Activated T-helper 1 cell treated with anti-CD3 and anti-CD28 coated beads, Interleukin-2, amount 50 U/mL, for 16 hours (primary cell): ENCODE measurements around the gene SSBP4.
A peak's percentile ranks its signal among the peaks of the same experiment; 100 is the strongest.
"Not testable (repeated sequence)": the region's sequence is repeated elsewhere in the genome, so short reads cannot be mapped to it uniquely, and the experiment has no call there.

Source experiments
- DNase-seq, 2 donors: peaks; one replicate each; pipeline ENCODE4 v3.0.0-alpha.2; 2020; ENCODE audit warnings: low read depth in 1 of 2, low spot score in 1 of 2

SSBP4 gene

DNA sequence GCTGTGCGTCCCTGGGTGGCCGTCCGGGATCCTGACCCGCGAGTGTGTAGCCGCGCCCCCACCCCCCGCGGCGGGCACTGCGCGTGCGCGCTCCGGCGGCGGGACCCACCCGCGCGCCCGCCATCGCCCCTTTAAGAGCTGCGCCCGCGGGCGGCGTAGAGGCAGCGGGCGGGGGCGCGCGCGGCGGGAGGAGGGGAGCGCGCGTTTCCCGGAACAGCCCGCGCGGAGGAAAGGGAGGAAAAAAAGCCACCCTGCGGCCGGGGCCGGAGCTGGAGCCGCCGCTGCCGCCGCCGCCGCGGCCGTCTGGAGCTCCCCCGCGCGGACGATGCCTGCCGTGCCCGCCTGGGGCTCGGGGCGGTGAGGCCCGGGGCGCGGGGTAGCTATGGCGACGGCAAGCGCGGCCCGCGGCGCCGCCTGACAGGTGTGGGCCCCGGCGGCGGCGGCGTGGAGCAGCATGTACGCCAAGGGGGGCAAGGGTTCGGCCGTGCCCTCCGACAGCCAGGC is at the start of gene SSBP4:
Gene SSBP4 (plus strand): TSS at position 204 of the 504 bp plus-strand sequence. CDS start 251 bp downstream, at position 455.
- DNase-seq = peak; percentile 32 to 63

DNA sequence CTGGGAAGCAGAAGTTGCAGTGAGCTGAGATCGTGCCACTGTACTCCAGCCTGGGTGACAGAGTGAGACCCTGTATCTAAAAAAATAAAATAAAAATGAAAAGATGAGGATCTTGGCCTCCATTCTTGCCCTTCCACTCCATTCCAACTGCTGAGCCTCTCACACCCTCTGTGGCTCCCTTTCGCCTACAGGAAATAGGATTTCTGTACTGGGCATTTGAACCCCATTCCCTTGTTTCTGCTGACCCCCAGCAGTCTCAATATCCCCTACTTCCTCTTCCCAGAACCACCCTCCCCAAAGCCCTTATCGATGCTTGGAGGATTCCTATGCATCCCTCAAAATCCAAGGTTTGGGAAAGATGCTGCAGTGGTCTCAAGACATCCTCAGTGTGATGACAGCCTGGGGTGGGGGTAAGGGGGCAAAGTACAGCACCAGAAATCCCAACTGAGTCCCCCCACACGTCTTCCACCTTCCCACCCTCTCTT is 45.7 kb upstream of the SSBP4 start:
- DNase-seq = no peak

DNA sequence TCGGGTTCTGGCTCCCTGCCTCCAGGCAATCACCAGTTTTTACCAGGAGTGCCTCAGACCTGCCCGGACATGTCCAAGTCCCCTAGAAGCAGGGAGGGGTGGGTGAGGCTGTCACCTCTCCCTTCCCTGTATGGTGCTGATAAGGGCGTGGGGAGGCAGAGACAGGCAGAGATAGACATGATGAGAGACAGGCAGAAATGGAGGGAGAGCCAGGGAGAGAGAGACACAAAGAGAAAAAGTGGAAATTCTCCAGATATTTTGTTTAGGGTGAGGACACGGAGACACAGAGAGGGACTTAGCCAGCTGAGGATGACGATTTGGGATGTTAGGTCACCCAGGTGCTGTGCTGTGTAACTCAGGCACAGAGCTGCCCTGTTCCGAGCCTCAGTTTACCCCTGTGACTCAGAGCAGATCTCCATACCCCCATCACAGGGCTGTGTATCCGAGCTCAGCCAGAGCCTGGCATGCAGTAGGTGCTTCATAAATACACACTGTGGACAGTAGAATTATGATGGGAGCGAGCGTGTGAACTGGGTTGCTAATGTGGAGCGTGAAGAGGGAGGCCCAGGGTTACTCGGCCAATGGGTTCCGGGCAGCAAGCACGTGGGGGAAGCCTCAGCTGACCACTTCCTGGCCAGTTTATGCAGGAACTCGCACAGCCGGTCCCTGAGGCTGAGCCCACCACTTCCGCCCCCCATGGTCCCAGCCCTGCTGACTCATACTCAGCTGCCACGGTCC is 45.1 kb upstream of the SSBP4 start:
- peak in 1 of 2 donors; percentile 5 for DNase-seq

DNA sequence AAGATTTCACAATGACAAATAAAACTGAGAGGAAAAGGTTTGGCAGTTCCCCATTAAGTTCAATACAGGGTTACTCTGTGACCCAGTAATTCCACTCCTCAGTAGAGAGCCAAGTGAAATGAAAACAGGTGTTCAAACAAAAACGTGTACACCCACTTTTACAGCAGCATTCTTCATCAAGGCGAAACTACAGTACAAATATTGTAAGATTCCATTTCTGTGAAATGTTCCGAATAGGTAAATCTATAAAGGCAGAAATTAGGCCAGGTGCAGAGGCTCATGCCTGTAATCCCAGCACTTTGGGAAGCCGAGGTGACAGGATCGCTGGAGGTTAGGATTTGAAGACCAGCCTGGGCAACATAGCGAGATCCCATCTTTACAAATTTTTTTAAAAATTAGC is 42.2 kb upstream of the SSBP4 start:
- no peak for DNase-seq

DNA sequence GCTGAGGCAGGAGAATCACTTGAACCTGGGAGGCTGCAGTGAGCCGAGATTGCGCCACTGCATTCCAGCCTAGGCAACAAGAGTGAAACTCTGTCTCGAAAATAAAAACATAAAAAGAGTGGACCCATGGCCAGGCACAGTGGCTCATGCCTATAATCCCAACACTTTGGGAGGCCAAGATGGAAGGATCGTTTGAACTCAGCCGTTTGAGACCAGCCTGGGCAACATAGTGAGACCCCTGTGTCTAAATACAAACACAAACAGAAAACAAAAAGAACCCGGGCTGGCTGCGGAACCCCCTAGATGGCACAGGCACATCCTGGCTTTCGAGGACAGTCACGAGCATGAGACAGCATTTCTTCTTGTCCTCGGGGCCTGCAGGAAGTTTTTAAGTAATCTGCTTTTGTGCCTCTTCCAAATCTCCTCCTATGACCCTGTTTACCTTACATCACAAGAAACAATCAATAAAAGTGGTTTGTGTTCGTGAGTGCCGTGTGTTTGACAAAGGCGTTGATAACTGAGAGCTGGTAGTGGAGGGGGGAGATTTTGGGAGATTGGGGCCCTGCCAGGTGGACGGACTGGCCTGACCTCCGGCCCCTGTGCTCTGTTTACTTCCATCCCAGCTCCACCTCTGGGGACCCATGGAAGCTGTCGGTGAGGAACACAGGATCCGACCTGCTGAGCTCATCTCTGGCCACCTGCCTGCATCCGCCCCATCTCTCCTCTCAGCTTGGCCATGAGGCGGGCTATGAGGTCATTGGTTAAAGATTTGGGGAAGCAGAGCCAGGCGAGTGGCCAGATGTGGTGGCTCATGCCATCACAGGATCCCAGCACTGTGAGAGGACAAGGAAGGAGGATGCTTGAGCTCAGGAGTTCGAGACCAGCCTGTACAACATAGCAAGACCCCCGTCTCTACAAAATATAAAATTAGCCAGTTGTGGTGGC is 39.1 kb upstream of the SSBP4 start:
- no peak for DNase-seq

DNA sequence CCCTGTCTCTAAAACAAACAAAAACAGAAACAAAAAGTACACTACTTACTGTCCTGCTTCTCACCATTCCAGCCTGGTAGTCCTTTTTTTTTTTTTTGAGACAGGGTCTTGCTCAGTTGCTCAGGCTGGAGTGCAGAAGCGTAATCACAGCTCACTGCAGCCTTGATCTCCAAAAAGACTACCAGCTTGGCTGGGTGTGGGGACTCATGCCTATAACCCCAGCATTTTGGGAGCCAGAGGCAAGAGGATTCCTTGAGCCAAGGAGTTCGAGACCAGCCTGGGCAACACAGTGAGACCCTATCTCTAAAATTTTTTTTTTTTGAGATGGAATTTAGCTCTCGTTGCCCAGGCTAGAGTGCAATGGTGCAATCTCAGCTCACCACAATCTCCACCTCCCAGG is 38.4 kb upstream of the SSBP4 start:
- DNase-seq = no peak

DNA sequence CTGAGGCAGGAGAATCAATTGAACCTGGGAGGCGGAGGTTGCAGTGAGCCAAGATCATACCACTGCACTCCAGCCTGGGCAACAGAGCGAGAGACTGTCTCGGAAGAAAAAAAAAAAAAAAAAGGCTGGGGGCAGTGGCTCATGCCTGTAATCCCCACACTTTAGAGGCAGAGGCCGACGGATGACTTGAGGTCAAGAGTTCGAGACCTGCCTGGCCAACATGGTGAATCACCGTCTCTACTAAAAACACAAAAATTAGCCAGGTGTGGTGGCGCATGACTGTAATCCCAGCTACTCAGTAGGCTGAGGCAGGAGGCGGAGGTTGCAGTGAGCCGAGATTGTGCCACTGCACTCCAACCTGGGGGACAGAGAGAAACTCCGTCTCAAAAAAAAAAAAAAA is 35.6 kb upstream of the SSBP4 start:
- not testable (repeated sequence) for DNase-seq

DNA sequence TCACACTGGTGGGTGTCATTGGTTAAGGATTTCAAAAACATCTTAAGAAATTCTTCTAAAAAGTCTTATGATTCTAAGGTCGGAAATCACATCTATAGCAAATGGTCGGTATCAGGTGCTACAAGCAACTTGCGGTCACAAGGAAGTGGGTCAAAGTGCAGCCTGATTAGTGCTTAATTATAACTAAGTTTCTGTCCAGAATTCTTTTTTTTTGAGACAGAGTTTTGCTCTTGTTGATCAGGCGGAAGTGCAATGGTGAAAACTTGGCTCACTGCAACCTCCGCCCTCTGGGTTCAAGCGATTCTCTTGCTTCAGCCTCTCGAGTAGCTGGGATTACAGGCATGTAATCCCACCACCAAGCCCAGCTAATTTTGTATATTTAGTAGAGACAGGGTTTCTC is 34.4 kb upstream of the SSBP4 start:
- no peak for DNase-seq

DNA sequence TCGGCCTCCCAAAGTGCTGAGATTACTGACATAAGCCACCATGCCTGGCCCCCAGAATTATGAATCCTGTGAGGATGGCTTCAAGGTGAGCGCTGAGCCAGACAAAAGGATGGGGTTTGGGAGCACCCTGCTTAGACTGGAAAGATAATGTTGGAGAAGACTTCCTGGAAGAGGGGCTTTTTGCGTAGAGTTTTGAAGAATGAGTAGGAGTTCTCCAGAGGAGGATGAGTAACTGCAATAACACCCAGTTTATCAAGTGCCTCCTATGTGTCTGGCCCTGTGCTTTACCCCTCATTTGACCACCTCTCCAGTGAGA is 33.9 kb upstream of the SSBP4 start:
- DNase-seq = no peak

DNA sequence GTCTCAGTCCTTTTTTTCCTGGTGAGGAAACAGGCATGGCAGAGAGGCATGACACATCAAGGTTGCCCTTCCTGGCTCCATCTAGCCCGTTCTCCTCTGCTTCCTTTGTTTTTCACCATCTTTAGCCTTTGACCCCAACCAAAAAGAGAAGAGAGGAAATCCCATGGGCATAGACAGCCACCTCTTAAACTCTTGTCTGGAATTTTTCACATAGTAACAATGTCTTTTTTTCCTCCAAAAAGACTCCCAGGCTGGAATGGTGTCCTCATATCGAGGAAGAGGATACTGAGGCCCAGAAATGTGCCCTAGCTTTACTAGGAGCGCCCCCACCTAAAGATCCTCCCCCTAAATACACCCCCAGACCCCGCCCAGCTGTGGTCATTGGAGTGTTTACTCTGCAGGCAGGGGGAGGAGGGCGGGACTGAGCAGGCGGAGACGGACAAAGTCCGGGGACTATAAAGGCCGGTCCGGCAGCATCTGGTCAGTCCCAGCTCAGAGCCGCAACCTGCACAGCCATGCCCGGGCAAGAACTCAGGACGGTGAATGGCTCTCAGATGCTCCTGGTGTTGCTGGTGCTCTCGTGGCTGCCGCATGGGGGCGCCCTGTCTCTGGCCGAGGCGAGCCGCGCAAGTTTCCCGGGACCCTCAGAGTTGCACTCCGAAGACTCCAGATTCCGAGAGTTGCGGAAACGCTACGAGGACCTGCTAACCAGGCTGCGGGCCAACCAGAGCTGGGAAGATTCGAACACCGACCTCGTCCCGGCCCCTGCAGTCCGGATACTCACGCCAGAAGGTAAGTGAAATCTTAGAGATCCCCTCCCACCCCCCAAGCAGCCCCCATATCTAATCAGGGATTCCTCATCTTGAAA is 33.3 kb upstream of the SSBP4 start, which contains the start of gene GDF15:
Gene GDF15 (plus strand): TSS at position 484 of the 868 bp plus-strand sequence. CDS start 32 bp downstream, at position 516.
- no peak for DNase-seq

DNA sequence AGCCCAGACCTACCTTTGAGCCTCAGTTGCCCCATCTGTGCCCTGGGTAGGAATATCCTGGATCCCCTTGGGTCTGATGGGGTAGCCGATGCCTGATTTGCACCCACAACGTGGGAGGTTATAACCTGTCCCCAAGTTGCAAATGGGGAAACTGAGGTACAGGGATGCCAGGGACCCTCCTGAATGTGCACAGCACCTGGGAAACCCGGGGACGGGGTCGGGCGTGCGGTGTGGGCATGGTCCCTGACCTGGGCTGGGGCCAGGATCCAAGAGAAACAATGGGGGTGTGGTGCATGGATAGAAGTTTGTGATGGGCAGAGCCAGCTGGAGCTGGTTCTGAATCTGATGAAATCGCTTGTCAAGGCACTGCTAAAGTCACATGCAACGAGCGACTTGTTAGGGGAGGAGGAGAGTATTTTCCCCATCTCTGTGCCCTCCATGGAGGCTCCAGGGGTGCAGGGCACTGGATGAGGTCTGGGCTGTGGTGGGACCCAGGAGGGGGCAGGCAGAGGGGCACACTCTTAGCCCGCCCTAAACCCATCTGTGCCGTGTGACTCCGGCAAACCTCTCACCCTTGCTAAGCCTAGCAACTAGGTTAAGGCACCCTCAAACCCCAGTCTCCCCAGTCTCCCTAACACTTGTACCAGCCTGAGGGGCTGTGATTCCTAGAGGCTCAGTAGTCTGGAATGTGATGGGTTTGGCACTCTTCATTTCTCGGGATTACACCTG is 32.5 kb upstream of the SSBP4 start:
- DNase-seq = no peak

DNA sequence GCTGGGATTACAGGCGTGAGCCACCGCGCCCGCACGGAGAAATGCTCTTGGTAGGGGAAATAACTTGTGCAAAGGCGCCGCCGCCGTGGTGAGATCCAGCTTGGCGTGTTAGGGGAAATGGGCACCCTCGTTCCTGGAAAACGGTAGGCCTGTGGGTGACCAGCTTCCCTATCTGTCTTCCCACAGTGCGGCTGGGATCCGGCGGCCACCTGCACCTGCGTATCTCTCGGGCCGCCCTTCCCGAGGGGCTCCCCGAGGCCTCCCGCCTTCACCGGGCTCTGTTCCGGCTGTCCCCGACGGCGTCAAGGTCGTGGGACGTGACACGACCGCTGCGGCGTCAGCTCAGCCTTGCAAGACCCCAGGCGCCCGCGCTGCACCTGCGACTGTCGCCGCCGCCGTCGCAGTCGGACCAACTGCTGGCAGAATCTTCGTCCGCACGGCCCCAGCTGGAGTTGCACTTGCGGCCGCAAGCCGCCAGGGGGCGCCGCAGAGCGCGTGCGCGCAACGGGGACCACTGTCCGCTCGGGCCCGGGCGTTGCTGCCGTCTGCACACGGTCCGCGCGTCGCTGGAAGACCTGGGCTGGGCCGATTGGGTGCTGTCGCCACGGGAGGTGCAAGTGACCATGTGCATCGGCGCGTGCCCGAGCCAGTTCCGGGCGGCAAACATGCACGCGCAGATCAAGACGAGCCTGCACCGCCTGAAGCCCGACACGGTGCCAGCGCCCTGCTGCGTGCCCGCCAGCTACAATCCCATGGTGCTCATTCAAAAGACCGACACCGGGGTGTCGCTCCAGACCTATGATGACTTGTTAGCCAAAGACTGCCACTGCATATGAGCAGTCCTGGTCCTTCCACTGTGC is 30.9 kb upstream of the SSBP4 start:
- peak; percentile 59 to 71 for DNase-seq

DNA sequence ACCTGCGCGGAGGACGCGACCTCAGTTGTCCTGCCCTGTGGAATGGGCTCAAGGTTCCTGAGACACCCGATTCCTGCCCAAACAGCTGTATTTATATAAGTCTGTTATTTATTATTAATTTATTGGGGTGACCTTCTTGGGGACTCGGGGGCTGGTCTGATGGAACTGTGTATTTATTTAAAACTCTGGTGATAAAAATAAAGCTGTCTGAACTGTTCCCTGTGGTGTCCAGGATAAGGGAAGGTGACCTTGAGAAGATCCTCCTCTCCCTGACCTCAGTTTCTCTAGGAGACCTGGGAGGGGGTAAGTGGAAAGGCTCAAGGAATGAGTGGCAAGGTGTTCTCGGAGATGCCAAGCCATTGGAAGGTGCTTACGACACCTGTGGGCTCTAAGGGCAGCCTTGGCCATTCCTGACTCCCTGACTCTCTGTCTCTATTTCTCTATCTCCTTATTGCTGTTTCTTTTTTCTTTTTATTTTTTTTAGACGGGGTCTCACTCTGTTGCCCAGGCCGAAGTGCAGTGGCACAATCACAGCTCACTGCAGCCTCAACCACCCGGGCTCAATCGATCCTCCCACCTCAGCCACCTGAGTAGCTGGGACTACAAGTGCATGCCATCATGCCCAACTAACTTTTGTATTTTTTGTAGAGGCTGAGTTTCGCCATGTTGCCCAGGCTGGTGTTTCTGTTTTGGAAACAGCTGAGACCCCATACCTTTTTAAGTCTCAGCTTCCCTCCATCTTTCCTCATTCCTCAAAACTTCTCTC is 30.1 kb upstream of the SSBP4 start:
- no peak for DNase-seq

DNA sequence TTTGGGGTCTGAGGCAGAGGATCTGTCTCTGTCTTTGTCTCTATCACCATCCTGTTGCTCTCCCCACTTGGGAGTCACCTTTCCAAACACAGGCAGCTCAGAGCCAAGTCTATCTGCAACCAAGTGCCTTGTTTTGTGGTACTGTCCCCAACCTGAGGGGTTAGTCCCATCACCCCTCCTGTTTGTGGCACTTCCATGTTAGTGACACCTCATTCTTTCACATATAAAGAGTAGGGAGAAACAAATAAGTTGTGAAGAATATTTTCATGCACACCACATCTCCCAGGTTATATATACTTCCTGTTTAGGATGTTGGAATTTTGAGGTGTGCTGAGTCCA is 29.5 kb upstream of the SSBP4 start:
- no peak for DNase-seq

DNA sequence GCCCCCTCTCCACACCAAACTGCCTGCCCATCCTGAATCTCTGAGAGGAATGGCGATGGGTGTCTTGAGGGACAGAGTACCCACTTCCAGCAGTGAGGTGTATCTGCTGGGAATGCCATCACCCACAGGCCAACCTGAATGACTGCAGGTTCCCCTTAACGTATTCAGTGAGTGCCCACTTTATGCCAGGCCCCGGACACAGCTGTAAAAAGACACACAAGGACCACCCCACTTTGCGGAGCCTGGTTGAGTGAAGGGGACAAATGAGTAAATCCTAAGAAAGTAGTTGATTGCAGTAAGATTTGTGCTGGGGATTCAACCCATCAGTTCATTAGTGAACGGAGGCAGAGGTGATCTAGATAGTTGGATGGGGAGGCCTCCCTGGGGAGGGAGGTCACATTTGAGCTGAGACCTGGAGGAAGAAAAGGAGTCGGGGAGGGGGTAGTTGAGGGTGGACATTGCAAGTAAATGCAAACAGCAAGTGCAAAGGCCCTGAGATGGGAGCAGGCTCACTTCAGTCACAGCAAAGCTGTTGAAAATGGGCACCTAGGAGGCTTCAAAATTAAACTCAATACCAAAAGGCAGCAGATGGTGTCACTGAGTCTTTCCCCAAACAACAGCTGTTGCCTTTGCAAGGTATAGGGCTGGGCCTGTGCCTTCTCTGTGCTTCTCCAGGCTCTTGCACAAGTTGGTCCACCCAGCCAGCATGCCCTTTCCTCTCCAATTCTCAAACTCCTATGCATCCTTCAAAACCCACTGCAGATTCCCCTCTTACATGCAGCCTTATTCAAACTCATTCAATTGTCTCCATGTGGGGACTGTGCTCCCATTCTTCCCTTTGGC is 28.9 kb upstream of the SSBP4 start:
- no peak for DNase-seq

DNA sequence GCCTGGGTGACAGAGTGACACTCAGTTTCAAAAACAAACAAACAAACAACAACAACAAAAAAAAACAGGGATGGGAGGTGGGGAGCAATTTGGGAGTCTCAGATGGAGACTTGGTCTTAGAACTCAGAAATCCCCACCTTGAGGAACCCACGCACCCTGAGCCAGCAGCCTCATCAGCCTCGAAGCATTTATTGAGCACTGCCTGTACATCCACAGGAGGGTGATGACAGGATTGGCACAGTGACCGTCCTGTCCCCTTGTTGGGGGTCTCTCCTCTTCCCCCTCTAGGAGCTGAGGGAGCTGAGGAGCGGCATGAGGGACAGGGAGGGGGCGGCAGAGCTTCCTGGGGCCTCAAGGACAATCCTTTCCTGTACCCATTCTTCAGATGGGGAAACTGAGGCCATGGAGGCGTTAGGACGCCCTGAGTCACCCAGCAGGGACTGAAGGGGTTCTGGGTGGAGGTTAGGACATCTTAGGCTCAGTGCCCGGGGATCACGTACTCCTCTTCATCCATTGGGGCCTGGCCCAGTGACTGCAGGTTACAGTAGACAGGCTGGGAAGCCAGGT is 27.6 kb upstream of the SSBP4 start:
- no peak for DNase-seq

DNA sequence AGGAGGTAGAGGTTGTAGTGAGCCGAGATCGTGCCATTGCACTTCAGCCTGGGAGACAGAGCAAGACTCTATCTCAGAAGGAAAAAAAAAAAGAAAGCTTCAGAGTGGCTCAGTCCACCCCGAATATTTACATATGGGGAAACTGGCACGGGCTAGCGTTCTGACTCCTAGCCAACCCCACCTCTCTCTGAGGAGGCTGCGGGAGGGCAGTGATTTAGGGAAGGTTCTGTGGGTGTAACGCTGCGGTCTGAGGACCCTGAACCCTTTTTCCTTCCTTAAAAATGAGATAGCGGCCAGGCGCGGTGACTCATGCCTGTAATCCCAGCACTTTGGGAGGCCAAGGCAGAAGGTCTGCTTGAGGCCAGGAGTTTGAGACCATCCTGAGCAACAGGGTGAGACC is 26.8 kb upstream of the SSBP4 start:
- DNase-seq = no peak

DNA sequence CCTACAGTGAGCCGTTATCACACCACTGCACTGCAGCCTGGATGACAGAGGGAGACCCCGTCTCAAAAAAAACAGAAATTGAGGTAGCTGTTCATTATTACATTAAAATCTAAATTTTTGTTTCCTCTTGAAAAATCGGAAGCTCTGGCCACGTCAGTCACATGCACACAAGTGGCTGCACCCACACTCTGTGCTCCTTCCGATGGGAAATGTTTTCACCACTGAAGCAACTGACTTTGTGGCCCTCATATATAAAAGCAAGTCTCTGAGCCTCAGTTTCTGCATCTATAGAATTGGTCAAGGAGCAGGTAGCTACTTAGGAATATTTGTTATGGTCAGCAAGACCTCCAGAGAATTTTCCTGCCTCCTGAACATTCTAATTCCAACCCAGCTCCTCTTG is 26.3 kb upstream of the SSBP4 start:
- no peak for DNase-seq
